Measurements from ENCODE around the gene RAPGEF5. TPM values are rescaled to one million over a fixed set of nuclear protein-coding genes. Genes with fewer than 3 reads are reported as not detected.

RAPGEF5 gene
- total and polyA plus RNA-seq, 12 donors: 5.1 to 87.0 (median 26.0) TPM

- Histone ChIP-seq H3K4me3 (no peak overlapping the region), H3K36me3 (replicated peaks in 1 of 2) (peaks cover 0 to 11% of the 10 kb centered on the region in 2 donors), H3K9me3 (replicated peaks in 1 of 3) (no peaks in the 10 kb centered on the region), H3K4me1 (replicated peaks in 1 of 2) (no peaks in the 10 kb centered on the region), H3K27ac (no peak overlapping the region), H3K27me3 (no peaks in the 10 kb centered on the region)
- TF ChIP-seq CTCF (IDR thresholded peaks at IDR 0.05) (no peak), POLR2A (IDR thresholded peaks at IDR 0.05) (no peak)
- no peak for DNase-seq
- 70 to 88% (median 85%) methylated on average over 5 of the region's 5 CpGs for WGBS, 4 donors
- intact Hi-C loops (cut with DNase I): no loop called here
Observed at GRCh38 chr7:22115689-22116088, 241.3 kb downstream of the RAPGEF5 start.

- TF ChIP-seq CTCF (IDR thresholded peaks at IDR 0.05) (no peak), POLR2A (IDR thresholded peaks at IDR 0.05) (no peak)
- Histone ChIP-seq H3K9me3 (replicated peaks in 1 of 3) (no peaks in the 10 kb centered on the region), H3K4me1 (replicated peaks in 1 of 2) (no peaks in the 10 kb centered on the region), H3K4me3 (no peak overlapping the region), H3K36me3 (replicated peaks in 1 of 2) (peaks cover 0 to 3% of the 10 kb centered on the region in 2 donors), H3K27ac (no peak overlapping the region), H3K27me3 (no peaks in the 10 kb centered on the region)
- intact Hi-C loops (cut with DNase I): loop anchor here in 1 of 2 donors (5.0 kb wide), 1 partner anchor 373 kb away; no protein-coding TSS in a partner anchor
- DNase-seq: peak in 1 of 7 donors; percentile 22
- WGBS, 4 donors: 73 to 84% (median 80%) methylated on average over 7 of the region's 7 CpGs
Observed at GRCh38 chr7:22114440-22114981, 242.4 kb downstream of the RAPGEF5 start.

GRCh38 chr7:22113041-22113440 lies 243.9 kb downstream of the RAPGEF5 start:
- 60 to 89% (median 80%) methylated on average over 3 of the region's 3 CpGs for WGBS, 4 donors
- Histone ChIP-seq H3K36me3 (replicated peaks in 1 of 2) (no peaks in the 10 kb centered on the region), H3K4me1 (replicated peaks in 1 of 2) (no peaks in the 10 kb centered on the region), H3K4me3 (no peak overlapping the region), H3K27ac (no peak overlapping the region), H3K27me3 (no peaks in the 10 kb centered on the region), H3K9me3 (replicated peaks in 1 of 3) (no peaks in the 10 kb centered on the region)
- TF ChIP-seq POLR2A (IDR thresholded peaks at IDR 0.05) (no peak), CTCF (IDR thresholded peaks at IDR 0.05) (no peak)
- DNase-seq: no peak
- intact Hi-C loops (cut with DNase I): loop anchor here in 1 of 2 donors (5.0 kb wide), 1 partner anchor 374 kb away; no protein-coding TSS in a partner anchor

GRCh38 chr7:22111661-22112060 lies 245.3 kb downstream of the RAPGEF5 start:
- WGBS, 4 donors: 60 to 81% (median 77%) methylated on average over 4 of the region's 4 CpGs
- intact Hi-C loops (cut with DNase I): loop anchor here (2.0 to 5.0 kb wide), 2 partner anchors 376 to 377 kb away; no protein-coding TSS in a partner anchor
- no peak for DNase-seq
- Histone ChIP-seq H3K9me3 (replicated peaks in 1 of 3) (no peaks in the 10 kb centered on the region), H3K4me1 (replicated peaks in 1 of 2) (no peaks in the 10 kb centered on the region), H3K27ac (no peak overlapping the region), H3K36me3 (replicated peaks in 1 of 2) (no peaks in the 10 kb centered on the region), H3K4me3 (no peak overlapping the region), H3K27me3 (no peaks in the 10 kb centered on the region)
- TF ChIP-seq POLR2A (IDR thresholded peaks at IDR 0.05) (no peak), CTCF (IDR thresholded peaks at IDR 0.05) (no peak)
